Measurements from ENCODE around the gene SLC25A22. TPM values are rescaled to one million over a fixed set of nuclear protein-coding genes. Genes with fewer than 3 reads are reported as not detected.

Gene SLC25A22
- total RNA-seq, 2 experiments from 2014 or later, result 9.1 to 11.1 TPM

GRCh38 chr11:820655-821511 is 22.8 kb upstream of the SLC25A22 start:
- Histone ChIP-seq H3K36me3 (ENCODE audit: insufficient read depth, low read length) (peaks cover 34% of the 10 kb centered on the region), H3K27me3 (ENCODE audit: control insufficient read depth in 1 of 2, insufficient read depth in 2 of 2, low read length in 2 of 2) (peaks cover 0 to 3% of the 10 kb centered on the region in 2 experiments), H3K4me1 (ENCODE audit: insufficient read depth, low read length) (peaks cover 34% of the 10 kb centered on the region), H3K4me3 (ENCODE audit: low read length) (peak overlapping the region; percentile 74), H3K27ac (ENCODE audit: low read depth in 1 of 2, low read length in 2 of 2) (no peak overlapping the region), H3K9me3 (ENCODE audit: control insufficient read depth in 1 of 2, insufficient read depth in 1 of 2, low read length in 2 of 2) (peaks cover 0 to 6% of the 10 kb centered on the region in 2 experiments)
- H3K27me3 Mint-ChIP-seq, result no peaks in the 10 kb centered on the region
- peak in 2 of 14 experiments; percentile 51 to 67 for DNase-seq
- intact Hi-C loops (cut with DNase I, micrococcal nuclease), result loop anchor here (1.0 kb wide), 2 partner anchors 9 to 21 kb away; partner anchors contain the start of genes POLR2L (in 1 of the 2) and TSPAN4 (in 1 of the 2)
- H3K36me3 Mint-ChIP-seq (ENCODE audit: low read depth), result peaks cover 37% of the 10 kb centered on the region
- peaks cover 11% of the 10 kb centered on the region for H3K4me1 Mint-ChIP-seq (ENCODE audit: low read depth)
- CTCF ChIA-PET, result interaction anchor here (2.0 kb wide), 1 partner anchor 28 kb away, joined by 7 read pairs; no protein-coding TSS in a partner anchor
- no peak for ATAC-seq (ENCODE audit: poor library complexity)
- POLR2A ChIA-PET, result interaction anchor here (0.5 to 6.1 kb wide), 16 partner anchors 10 to 614 kb away, joined by 3 to 115 read pairs (median 8); partner anchors contain the start of genes BET1L, CD151, CRACR2B and GATD1
- H3K4me3 Mint-ChIP-seq, result peak overlapping the region; percentile 97
- H3K27ac Mint-ChIP-seq, result peak overlapping the region; percentile 92
- no peaks in the 10 kb centered on the region for H3K9me3 Mint-ChIP-seq
- TF ChIP-seq CTCF (IDR thresholded peaks at IDR 0.05), result no peak

DNA sequence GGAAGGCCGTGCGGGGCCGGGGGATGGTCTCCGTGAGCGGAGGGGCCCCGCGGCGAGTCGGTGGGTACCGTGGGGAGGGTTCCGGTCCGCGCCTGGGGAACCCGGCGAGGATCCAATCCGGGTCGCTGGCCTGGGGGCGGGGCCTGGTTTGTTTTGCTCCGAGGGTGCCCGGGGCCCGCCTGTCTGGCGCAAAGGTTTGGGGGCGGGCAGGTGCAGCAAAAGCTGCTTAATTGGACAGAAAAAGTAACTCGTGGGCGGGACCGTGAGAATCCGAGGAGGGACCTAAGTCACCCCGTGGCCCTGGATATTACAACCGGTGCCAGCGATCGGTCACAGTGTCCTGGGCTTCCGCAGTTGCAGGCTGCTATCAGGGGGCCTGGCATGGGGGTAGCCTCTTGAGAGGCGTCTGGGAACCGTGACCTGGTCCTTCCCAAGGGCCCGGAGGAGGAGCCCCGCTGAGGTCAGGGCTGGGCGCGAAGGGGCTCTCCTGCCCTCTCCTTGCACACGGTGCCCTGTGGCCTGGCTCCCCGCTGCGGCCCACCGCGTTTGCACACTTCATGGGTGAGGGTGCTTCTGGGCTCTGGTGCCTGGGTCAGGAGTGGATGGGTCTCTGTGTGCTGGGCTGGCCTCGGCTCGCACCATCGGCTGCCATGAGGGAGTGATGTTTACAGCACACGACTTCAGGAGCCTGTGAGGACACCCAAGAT is 22.0 kb upstream of the SLC25A22 start:
- Mint-ChIP-seq H3K9me3 (no peaks in the 10 kb centered on the region), H3K27ac (peak overlapping the region; percentile 92), H3K36me3 (ENCODE audit: low read depth) (peaks cover 32% of the 10 kb centered on the region), H3K4me3 (peak overlapping the region; percentile 97), H3K4me1 (ENCODE audit: low read depth) (peaks cover 11% of the 10 kb centered on the region), H3K27me3 (no peaks in the 10 kb centered on the region)
- H3K27me3 ChIP-seq (ENCODE audit: control insufficient read depth in 1 of 2, insufficient read depth in 2 of 2, low read length in 2 of 2), result no peaks in the 10 kb centered on the region
- no peak for TF ChIP-seq CTCF (IDR thresholded peaks at IDR 0.05)
- H3K9me3 ChIP-seq (ENCODE audit: control insufficient read depth in 1 of 2, insufficient read depth in 1 of 2, low read length in 2 of 2), result no peaks in the 10 kb centered on the region
- POLR2A ChIA-PET, result interaction anchor here (0.5 to 6.1 kb wide), 20 partner anchors 9 to 613 kb away, joined by 3 to 115 read pairs (median 7); partner anchors contain the start of genes BET1L, CD151, CRACR2B and DEAF1
- intact Hi-C loops (cut with DNase I, micrococcal nuclease), result loop anchor here (1.0 kb wide), 3 partner anchors 10 to 22 kb away; partner anchors contain the start of genes RPLP2 (in 2 of the 2), POLR2L (in 1 of the 2) and TSPAN4 (in 1 of the 2)
- peaks cover 34% of the 10 kb centered on the region for H3K4me1 ChIP-seq (ENCODE audit: insufficient read depth, low read length)
- CTCF ChIA-PET, result interaction anchor here (1.1 to 2.0 kb wide), 3 partner anchors 9 to 28 kb away, joined by 4 to 7 read pairs (median 4); no protein-coding TSS in a partner anchor
- H3K4me3 ChIP-seq (ENCODE audit: low read length), result peak overlapping the region; percentile 74
- ATAC-seq (ENCODE audit: poor library complexity), result peak; percentile 78
- H3K27ac ChIP-seq (ENCODE audit: low read depth in 1 of 2, low read length in 2 of 2), result peak overlapping the region in 1 of 2 donors; percentile 88
- H3K36me3 ChIP-seq (ENCODE audit: insufficient read depth, low read length), result peaks cover 32% of the 10 kb centered on the region
- peak; percentile 92 to 98 (median 96) for DNase-seq
